GM12878 (cell line): ENCODE results near the gene TGFBI.

ENCODE experiments used
- GATAD2B ChIP-seq: fragments of 450-650 bp; conservative IDR thresholded peaks from 2 replicates; pipeline ENCODE4 v1.6.1; 2017; ENCODE audit warnings: low read depth, mild to moderate bottlenecking, moderate library complexity
- SMARCA5 ChIP-seq: fragments of 450-650 bp; IDR thresholded peaks from 2 replicates; pipeline ENCODE4 v1.6.1; 2017; ENCODE audit warnings: mild to moderate bottlenecking

GRCh38 chr5:136076881-136077445 lies 48.2 kb downstream of the TGFBI start:
- TF ChIP-seq SMARCA5 (no peak), GATAD2B (no peak)
